Astrocyte (in vitro differentiated cells and primary cell): Measurements from ENCODE around the gene KLRC3.

Experiments used
- CTCF ChIP-seq: IDR thresholded peaks from 2 replicates; pipeline ENCODE4 v1.5.1; 2011; ENCODE audit warnings: low read depth, mild to moderate bottlenecking, inconsistent platforms, low read length, moderate library complexity; ENCODE audit not compliant: insufficient read depth
- EZH2 ChIP-seq: IDR thresholded peaks from 2 replicates; pipeline ENCODE4 v1.6.1; 2012; ENCODE audit warnings: mild to moderate bottlenecking, low read length, inconsistent platforms; ENCODE audit not compliant: insufficient read depth

- TF ChIP-seq CTCF: no peak
- no peak for TF ChIP-seq EZH2
Measured at GRCh38 chr12:10362325-10362724, 58.1 kb downstream of the KLRC3 start.
